ENCODE data around the gene GLYATL1B. TPM values are rescaled to one million over a fixed set of nuclear protein-coding genes. Genes with fewer than 3 reads are reported as not detected.

Gene GLYATL1B
- polyA plus RNA-seq, 3 donors: not detected

GRCh38 chr11:59141191-59141590 lies 55.1 kb downstream of the GLYATL1B start:
- Histone ChIP-seq H3K9me3 (replicated peaks in 1 of 2; ENCODE audit: control insufficient read depth in 1 of 2, insufficient read depth in 1 of 2, low read length in 2 of 2) (no peaks in the 10 kb centered on the region), H2AFZ (ENCODE audit: insufficient read depth, low read depth, low read length, poor library complexity, severe bottlenecking) (no peak overlapping the region), H3K4me2 (replicated peaks; ENCODE audit: extremely low read depth, low read length, poor library complexity, severe bottlenecking) (no peak overlapping the region), H3K27me3 (ENCODE audit: control insufficient read depth in 2 of 2, insufficient read depth in 2 of 2, low read length in 2 of 2) (no peaks in the 10 kb centered on the region), H3K27ac (ENCODE audit: low read depth in 1 of 2, low read length in 2 of 2) (no peak overlapping the region), H3K4me3 (replicated peaks in 1 of 3; ENCODE audit: low read depth in 2 of 3, low read length in 3 of 3) (no peak overlapping the region), H3K9ac (ENCODE audit: insufficient read depth, low read length, poor library complexity, severe bottlenecking) (no peak overlapping the region), H3K36me3 (replicated peaks in 1 of 2; ENCODE audit: control insufficient read depth in 1 of 2, insufficient read depth in 2 of 2, low read length in 2 of 2) (peaks cover 3 to 11% of the 10 kb centered on the region in 2 donors), H4K20me1 (ENCODE audit: insufficient read depth, low read length) (peaks cover 4% of the 10 kb centered on the region), H3K79me2 (ENCODE audit: insufficient read depth, low read length) (peaks cover 38% of the 10 kb centered on the region), H3K4me1 (ENCODE audit: control insufficient read depth in 1 of 2, insufficient read depth in 2 of 2, low read length in 2 of 2) (peaks cover 35 to 40% of the 10 kb centered on the region in 2 donors)
- no peak for DNase-seq
- Mint-ChIP-seq H3K9me3 (no peaks in the 10 kb centered on the region), H3K4me1 (peaks cover 43% of the 10 kb centered on the region), H3K4me3 (no peak overlapping the region), H3K36me3 (peaks cover 21 to 24% of the 10 kb centered on the region in 2 donors), H3K27me3 (ENCODE audit: low read depth in 3 of 3) (no peaks in the 10 kb centered on the region), H3K27ac (no peak overlapping the region)
- no peak for TF ChIP-seq CTCF (IDR thresholded peaks at IDR 0.05)
- intact Hi-C loops (cut with micrococcal nuclease): loop anchor here (5.0 to 10.0 kb wide), 3 partner anchors 34 to 566 kb away; partner anchors contain the start of genes FAM111B (in 1 of the 2), LPXN (in 1 of the 2) and ZFP91 (in 1 of the 2)
- WGBS (ENCODE audit: insufficient coverage): 100% methylated on average over 1 of the region's 4 CpGs

GRCh38 chr11:59141673-59142460 lies 55.8 kb downstream of the GLYATL1B start:
- Histone ChIP-seq H3K36me3 (replicated peaks in 1 of 2; ENCODE audit: control insufficient read depth in 1 of 2, insufficient read depth in 2 of 2, low read length in 2 of 2) (peaks cover 3 to 12% of the 10 kb centered on the region in 2 donors), H3K27me3 (ENCODE audit: control insufficient read depth in 2 of 2, insufficient read depth in 2 of 2, low read length in 2 of 2) (no peaks in the 10 kb centered on the region), H3K79me2 (ENCODE audit: insufficient read depth, low read length) (peaks cover 44% of the 10 kb centered on the region), H3K9me3 (replicated peaks in 1 of 2; ENCODE audit: control insufficient read depth in 1 of 2, insufficient read depth in 1 of 2, low read length in 2 of 2) (no peaks in the 10 kb centered on the region), H3K4me1 (ENCODE audit: control insufficient read depth in 1 of 2, insufficient read depth in 2 of 2, low read length in 2 of 2) (peaks cover 40 to 46% of the 10 kb centered on the region in 2 donors), H2AFZ (ENCODE audit: insufficient read depth, low read depth, low read length, poor library complexity, severe bottlenecking) (peak overlapping the region; percentile 98), H3K9ac (ENCODE audit: insufficient read depth, low read length, poor library complexity, severe bottlenecking) (peak overlapping the region; percentile 93), H4K20me1 (ENCODE audit: insufficient read depth, low read length) (peaks cover 4% of the 10 kb centered on the region), H3K4me2 (replicated peaks; ENCODE audit: extremely low read depth, low read length, poor library complexity, severe bottlenecking) (peak overlapping the region; percentile 99), H3K4me3 (replicated peaks in 1 of 3; ENCODE audit: low read depth in 2 of 3, low read length in 3 of 3) (peak overlapping the region; percentile 80 to 99 (median 83)), H3K27ac (ENCODE audit: low read depth in 1 of 2, low read length in 2 of 2) (peak overlapping the region; percentile 93 to 99)
- 0% methylated on average over 1 of the region's 3 CpGs for WGBS (ENCODE audit: insufficient coverage)
- Mint-ChIP-seq H3K4me3 (peak overlapping the region; percentile 97 to 100), H3K27me3 (ENCODE audit: low read depth in 3 of 3) (no peaks in the 10 kb centered on the region), H3K27ac (peak overlapping the region; percentile 95 to 98 (median 97)), H3K36me3 (peaks cover 19 to 24% of the 10 kb centered on the region in 2 donors), H3K4me1 (peaks cover 49% of the 10 kb centered on the region), H3K9me3 (no peaks in the 10 kb centered on the region)
- no peak for DNase-seq
- TF ChIP-seq CTCF (IDR thresholded peaks at IDR 0.05): peak; percentile 28
- intact Hi-C loops (cut with micrococcal nuclease): loop anchor here (5.0 to 10.0 kb wide), 3 partner anchors 35 to 567 kb away; partner anchors contain the start of genes FAM111B (in 1 of the 2), LPXN (in 1 of the 2) and ZFP91 (in 1 of the 2)

All from CD14-positive monocyte (primary cell).